Ishikawa (cell line): Measurements from ENCODE around the gene GRK1.

Experiments used
- CEBPB ChIP-seq: IDR thresholded peaks from 2 replicates; pipeline ENCODE4 v1.6.1; 2012
- CREB1 ChIP-seq: IDR thresholded peaks from 2 replicates; pipeline ENCODE4 v1.6.1; 2012; ENCODE audit warnings: low read depth
- EGR1 ChIP-seq: IDR thresholded peaks from 2 replicates; pipeline ENCODE4 v1.6.1; 2012
- EP300 ChIP-seq: IDR thresholded peaks from 2 replicates; pipeline ENCODE4 v1.6.1; 2012; ENCODE audit warnings: borderline replicate concordance
- FOXM1 ChIP-seq: IDR thresholded peaks from 2 replicates; pipeline ENCODE4 v1.6.1; 2012; ENCODE audit warnings: low read depth, borderline replicate concordance
- NFIC ChIP-seq: IDR thresholded peaks from 2 replicates; pipeline ENCODE4 v1.6.1; 2012
- RAD21 ChIP-seq: IDR thresholded peaks from 2 replicates; pipeline ENCODE4 v1.6.1; 2012; ENCODE audit warnings: low read depth
- TAF1 ChIP-seq: IDR thresholded peaks from 2 replicates; pipeline ENCODE4 v1.6.1; 2012; ENCODE audit warnings: low read depth, mild to moderate bottlenecking
- TCF12 ChIP-seq: IDR thresholded peaks from 2 replicates; pipeline ENCODE4 v1.6.1; 2012; ENCODE audit warnings: low read depth
- TEAD4 ChIP-seq: IDR thresholded peaks from 2 replicates; pipeline ENCODE4 v1.6.1; 2012
- USF1 ChIP-seq: IDR thresholded peaks from 2 replicates; pipeline ENCODE4 v1.6.1; 2012
- YY1 ChIP-seq: IDR thresholded peaks from 2 replicates; pipeline ENCODE4 v1.6.1; 2012; ENCODE audit warnings: low read depth
- ZBTB7A ChIP-seq: IDR thresholded peaks from 2 replicates; pipeline ENCODE4 v1.6.1; 2012; ENCODE audit warnings: low read depth
- TF ChIP-seq, protein P1 (sequence below): IDR thresholded peaks from 2 replicates; pipeline ENCODE4 v1.6.1; 2012; ENCODE audit warnings: low read depth, mild to moderate bottlenecking
- TF ChIP-seq, protein P2 (sequence below): IDR thresholded peaks from 2 replicates; pipeline ENCODE4 v1.6.1; 2012

The GRK1 gene

GRCh38 chr13:113664751-113665596, 2.0 kb upstream of the GRK1 start:
- no peak for TF ChIP-seq NFIC
- TF ChIP-seq, protein P1, sequence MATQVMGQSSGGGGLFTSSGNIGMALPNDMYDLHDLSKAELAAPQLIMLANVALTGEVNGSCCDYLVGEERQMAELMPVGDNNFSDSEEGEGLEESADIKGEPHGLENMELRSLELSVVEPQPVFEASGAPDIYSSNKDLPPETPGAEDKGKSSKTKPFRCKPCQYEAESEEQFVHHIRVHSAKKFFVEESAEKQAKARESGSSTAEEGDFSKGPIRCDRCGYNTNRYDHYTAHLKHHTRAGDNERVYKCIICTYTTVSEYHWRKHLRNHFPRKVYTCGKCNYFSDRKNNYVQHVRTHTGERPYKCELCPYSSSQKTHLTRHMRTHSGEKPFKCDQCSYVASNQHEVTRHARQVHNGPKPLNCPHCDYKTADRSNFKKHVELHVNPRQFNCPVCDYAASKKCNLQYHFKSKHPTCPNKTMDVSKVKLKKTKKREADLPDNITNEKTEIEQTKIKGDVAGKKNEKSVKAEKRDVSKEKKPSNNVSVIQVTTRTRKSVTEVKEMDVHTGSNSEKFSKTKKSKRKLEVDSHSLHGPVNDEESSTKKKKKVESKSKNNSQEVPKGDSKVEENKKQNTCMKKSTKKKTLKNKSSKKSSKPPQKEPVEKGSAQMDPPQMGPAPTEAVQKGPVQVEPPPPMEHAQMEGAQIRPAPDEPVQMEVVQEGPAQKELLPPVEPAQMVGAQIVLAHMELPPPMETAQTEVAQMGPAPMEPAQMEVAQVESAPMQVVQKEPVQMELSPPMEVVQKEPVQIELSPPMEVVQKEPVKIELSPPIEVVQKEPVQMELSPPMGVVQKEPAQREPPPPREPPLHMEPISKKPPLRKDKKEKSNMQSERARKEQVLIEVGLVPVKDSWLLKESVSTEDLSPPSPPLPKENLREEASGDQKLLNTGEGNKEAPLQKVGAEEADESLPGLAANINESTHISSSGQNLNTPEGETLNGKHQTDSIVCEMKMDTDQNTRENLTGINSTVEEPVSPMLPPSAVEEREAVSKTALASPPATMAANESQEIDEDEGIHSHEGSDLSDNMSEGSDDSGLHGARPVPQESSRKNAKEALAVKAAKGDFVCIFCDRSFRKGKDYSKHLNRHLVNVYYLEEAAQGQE: no peak
- TF ChIP-seq EGR1: no peak
- no peak for TF ChIP-seq CEBPB
- TF ChIP-seq YY1: no peak
- TF ChIP-seq RAD21: no peak
- TF ChIP-seq CREB1: no peak
- TF ChIP-seq TAF1: no peak
- TF ChIP-seq, protein P2, sequence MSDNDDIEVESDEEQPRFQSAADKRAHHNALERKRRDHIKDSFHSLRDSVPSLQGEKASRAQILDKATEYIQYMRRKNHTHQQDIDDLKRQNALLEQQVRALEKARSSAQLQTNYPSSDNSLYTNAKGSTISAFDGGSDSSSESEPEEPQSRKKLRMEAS: no peak
- TF ChIP-seq TEAD4: no peak
- no peak for TF ChIP-seq FOXM1
- TF ChIP-seq TCF12: no peak
- TF ChIP-seq USF1: no peak

- TF ChIP-seq, protein P1: no peak
- TF ChIP-seq FOXM1 (no peak), NFIC (no peak), TCF12 (no peak), YY1 (no peak), CEBPB (no peak), TEAD4 (no peak), EP300 (no peak), CREB1 (no peak), RAD21 (no peak), EGR1 (no peak), ZBTB7A (no peak), TAF1 (no peak), USF1 (no peak)
- TF ChIP-seq, protein P2: no peak
These were observed 1.3 kb upstream of the GRK1 start for GRCh38 chr13:113665597-113666328.

- no peak for TF ChIP-seq CREB1
- 0 out of 2 replicates have a peak, but pooled peaks have one; percentile 28 for TF ChIP-seq TCF12
These were observed 719 bp upstream of the GRK1 start for GRCh38 chr13:113666329-113666670.

DNA sequence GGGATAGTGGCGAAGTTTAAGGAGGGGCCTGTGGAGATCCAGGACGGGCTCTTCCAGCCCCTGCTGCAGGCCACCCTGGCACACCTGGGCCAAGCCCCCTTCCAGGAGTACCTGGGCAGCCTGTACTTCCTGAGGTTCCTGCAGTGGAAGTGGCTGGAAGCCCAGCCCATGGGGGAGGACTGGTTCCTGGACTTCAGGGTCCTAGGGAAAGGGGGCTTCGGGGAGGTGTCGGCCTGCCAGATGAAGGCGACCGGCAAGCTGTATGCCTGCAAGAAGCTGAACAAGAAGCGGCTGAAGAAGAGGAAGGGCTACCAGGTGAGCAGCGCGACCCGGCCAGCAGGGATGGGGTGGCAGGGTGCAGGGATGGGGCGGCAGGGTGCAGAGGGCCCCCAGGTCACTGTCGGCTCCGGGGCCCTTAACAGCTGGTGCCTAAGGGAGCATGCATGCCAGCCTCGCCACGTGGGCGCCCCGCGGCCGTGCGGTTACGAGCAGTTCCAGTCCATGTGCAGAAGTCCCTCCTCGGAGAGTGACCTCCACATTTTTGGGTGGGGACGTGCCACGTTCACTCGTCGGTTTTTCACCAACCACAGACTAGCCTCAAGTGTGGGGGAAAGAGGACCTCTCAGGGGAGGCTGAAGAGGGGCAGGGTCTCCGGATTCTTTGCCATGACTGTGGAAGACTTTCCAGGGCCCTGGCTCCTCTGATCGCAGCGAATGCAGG, 912 bp downstream of the GRK1 start:
- TF ChIP-seq RAD21 (no peak), TEAD4 (no peak), CEBPB (no peak)

DNA sequence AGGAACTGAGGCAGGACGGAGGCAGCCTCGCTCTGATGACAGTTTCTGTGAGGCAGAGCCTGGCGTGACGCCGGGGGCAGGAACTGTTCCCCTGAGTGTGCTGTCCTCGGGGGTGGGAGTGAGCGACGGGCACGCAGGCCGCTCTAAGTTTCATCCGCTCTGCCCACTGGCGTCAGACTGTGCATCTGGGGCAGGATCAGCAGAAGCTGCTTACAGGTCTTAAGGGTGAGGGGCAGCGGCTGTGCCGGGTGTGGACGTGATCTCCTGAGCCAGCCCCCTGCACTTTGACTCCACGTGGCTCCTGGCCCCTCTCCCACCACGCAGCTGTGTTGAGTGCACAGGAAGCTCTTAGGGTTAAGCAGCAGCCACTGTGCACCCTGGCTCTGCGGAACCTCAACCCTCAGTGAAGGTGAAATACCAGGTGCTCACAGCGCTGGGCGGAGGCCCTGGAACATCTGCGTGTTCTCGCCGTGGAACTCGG, 1.5 kb downstream of the GRK1 start:
- TF ChIP-seq, protein P2: no peak
- no peak for TF ChIP-seq EGR1
- TF ChIP-seq, protein P1: no peak
- TF ChIP-seq TAF1: no peak
- TF ChIP-seq USF1: no peak
- TF ChIP-seq NFIC: no peak
- no peak for TF ChIP-seq FOXM1
- no peak for TF ChIP-seq EP300
- TF ChIP-seq CREB1: no peak
- TF ChIP-seq YY1: no peak
- no peak for TF ChIP-seq ZBTB7A
- no peak for TF ChIP-seq RAD21
- TF ChIP-seq TCF12: no peak
- no peak for TF ChIP-seq CEBPB
